HFF-Myc (cell line): ENCODE measurements around the gene SH3RF1.

ENCODE experiments used
- DNase-seq: peaks from one replicate; pipeline ENCODE4 v3.0.0-alpha.2; 2011; ENCODE audit warnings: low read depth; ENCODE audit errors: extremely low read depth
- H3K4me3 ChIP-seq: replicated peaks from 2 replicates; pipeline ENCODE4 v1.5.1; 2011; ENCODE audit warnings: low read depth, mild to moderate bottlenecking, control low read depth, low read length
- CTCF ChIP-seq: IDR thresholded peaks from 2 replicates; pipeline ENCODE4 v1.5.1; 2012; ENCODE audit warnings: mild to moderate bottlenecking, low read depth, low read length, control low read depth; ENCODE audit errors: missing control alignments

SH3RF1 gene

GRCh38 chr4:169189372-169189771 lies 81.4 kb downstream of the SH3RF1 start:
- no peak for TF ChIP-seq CTCF
- no peak for DNase-seq
- H3K4me3 ChIP-seq: no peak overlapping the region

- no peak overlapping the region for H3K4me3 ChIP-seq
- DNase-seq: no peak
- TF ChIP-seq CTCF: no peak
Observed at GRCh38 chr4:169188204-169188603, 82.6 kb downstream of the SH3RF1 start.

GRCh38 chr4:169185133-169185956 lies 85.4 kb downstream of the SH3RF1 start:
- DNase-seq: no peak
- no peak for TF ChIP-seq CTCF

GRCh38 chr4:169184686-169185085 lies 86.1 kb downstream of the SH3RF1 start:
- TF ChIP-seq CTCF: no peak
- DNase-seq: no peak
- H3K4me3 ChIP-seq: no peak overlapping the region

More at GRCh38 chr4:169185133-169185956, 85.4 kb downstream of the SH3RF1 start:
- no peak overlapping the region for H3K4me3 ChIP-seq

GRCh38 chr4:169184236-169184635 lies 86.5 kb downstream of the SH3RF1 start:
- DNase-seq: peak; percentile 45
- no peak for TF ChIP-seq CTCF
- no peak overlapping the region for H3K4me3 ChIP-seq

- no peak for DNase-seq
- H3K4me3 ChIP-seq: no peak overlapping the region
- no peak for TF ChIP-seq CTCF
Observed at GRCh38 chr4:169183581-169183980, 87.2 kb downstream of the SH3RF1 start.
